GM12872 (cell line): ENCODE results near the gene ATP8B4.

ENCODE experiments used
- TF ChIP-seq, protein P1 (sequence below): IDR thresholded peaks from 3 replicates; pipeline ENCODE4 v1.5.1; 2011; ENCODE audit warnings: low read depth, mild to moderate bottlenecking, low read length, moderate library complexity; ENCODE audit not compliant: insufficient read depth

ATP8B4 gene

DNA sequence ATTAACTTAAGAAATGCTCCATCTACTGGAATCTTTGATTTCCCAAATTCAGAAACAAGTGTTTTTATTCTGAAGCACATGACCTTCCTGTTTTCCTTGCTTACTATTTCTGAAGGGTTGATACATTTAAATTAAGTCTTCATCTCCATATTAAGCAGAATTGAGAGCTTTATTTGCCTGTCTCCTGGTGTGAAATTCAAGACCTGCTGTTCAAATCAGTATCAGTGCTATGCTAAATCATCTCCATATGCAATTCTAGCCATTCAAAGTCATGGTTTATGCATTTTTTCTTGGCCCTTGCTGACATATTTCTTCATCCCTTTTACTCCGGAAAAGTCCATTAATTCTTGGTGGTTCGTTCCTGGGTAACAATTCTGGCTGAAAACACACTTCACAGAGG, 195.4 kb downstream of the ATP8B4 start:
- TF ChIP-seq, protein P1, sequence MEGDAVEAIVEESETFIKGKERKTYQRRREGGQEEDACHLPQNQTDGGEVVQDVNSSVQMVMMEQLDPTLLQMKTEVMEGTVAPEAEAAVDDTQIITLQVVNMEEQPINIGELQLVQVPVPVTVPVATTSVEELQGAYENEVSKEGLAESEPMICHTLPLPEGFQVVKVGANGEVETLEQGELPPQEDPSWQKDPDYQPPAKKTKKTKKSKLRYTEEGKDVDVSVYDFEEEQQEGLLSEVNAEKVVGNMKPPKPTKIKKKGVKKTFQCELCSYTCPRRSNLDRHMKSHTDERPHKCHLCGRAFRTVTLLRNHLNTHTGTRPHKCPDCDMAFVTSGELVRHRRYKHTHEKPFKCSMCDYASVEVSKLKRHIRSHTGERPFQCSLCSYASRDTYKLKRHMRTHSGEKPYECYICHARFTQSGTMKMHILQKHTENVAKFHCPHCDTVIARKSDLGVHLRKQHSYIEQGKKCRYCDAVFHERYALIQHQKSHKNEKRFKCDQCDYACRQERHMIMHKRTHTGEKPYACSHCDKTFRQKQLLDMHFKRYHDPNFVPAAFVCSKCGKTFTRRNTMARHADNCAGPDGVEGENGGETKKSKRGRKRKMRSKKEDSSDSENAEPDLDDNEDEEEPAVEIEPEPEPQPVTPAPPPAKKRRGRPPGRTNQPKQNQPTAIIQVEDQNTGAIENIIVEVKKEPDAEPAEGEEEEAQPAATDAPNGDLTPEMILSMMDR = no peak

DNA sequence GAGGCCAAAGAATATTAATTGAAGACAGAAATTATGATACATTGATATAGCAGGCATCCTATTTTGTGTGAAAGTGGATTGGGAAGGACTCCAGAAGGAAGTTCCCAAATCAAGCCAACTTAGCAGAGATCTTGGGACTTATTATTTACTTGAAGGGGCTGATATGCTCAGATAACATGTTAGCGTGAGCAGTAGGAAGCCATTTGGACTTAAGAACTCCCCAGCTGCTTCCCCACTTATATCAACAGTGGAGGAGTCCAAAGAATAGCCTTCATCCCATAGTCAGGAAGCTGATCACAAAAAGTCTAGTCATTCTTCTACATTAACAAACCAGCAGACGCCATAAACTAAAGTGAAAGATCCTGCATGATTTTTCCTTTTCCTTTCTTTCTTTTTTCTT, 200.0 kb downstream of the ATP8B4 start:
- TF ChIP-seq, protein P1 = no peak

DNA sequence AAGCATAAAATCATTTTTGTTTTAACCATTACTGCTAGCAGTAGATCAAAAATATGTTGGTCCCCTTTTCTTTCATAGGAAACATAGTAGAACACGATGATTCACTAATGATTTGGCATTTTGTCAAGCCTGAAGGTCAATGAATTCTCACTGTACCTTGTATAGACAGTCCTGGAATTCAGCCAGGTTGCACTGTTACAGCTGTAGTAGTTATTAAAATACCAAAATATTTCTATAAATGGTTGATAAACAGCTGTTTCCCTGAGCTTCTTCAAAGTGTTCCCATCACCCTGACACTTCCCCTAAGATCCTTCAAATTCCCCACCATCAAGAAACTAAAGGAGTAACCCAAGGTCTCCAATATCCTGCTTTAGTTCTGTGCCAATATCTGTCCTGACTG, 200.9 kb downstream of the ATP8B4 start:
- TF ChIP-seq, protein P1 = no peak

DNA sequence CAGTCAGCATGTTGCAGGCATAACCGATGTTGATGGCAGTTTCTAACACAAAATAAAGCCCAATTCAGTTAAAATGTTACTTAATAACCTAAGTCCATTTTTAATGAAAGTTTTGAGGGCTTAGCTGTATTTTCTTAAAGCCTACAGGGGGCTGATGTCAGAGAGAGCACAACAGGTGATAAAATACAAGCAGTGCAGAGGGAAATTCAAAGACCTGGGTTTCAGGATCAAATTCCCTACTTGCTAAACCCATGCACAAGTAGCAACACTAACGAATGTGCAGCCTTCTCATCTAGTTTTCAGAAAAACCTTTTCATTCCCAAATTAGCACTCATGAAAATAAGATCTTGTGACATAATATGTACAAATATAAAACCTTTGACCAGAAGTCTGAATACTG, 202.0 kb downstream of the ATP8B4 start:
- TF ChIP-seq, protein P1 = no peak

DNA sequence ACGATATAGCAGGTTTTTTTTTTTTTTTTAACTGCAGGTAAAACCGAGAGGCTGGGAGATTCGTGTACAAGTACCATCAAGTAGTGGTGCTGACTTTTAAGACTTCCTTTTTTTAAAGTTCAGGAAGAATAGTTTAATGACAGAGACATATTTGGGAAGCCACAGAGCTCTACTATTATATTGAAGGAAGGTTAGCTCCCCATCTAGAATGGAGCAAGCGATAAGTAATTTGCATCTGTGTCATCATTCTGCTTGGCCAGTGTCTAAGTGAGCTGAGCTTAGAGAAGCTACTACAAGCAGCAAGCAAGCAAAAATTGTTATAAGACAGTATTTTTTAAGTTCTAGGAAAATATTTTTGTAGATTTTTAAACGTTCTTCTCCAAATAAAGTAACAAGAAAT, 203.2 kb downstream of the ATP8B4 start:
- TF ChIP-seq, protein P1 = no peak

DNA sequence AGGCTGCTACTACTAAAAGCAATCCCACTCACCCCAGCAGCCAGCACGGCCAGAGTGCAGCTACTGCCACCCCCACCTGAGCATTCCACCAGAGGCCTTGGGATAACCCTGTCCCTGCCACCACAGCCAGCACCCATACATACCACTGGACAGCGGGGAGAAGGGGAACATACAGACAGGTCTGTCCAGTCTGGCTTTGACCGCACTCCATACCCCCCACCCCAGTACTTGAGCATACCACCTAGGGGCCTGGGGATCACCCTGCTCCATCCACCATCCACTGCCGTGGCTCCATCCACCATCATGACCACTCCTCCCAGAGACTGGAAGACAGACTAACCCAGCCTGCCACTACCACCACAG, 210.1 kb downstream of the ATP8B4 start:
- TF ChIP-seq, protein P1 = no peak

DNA sequence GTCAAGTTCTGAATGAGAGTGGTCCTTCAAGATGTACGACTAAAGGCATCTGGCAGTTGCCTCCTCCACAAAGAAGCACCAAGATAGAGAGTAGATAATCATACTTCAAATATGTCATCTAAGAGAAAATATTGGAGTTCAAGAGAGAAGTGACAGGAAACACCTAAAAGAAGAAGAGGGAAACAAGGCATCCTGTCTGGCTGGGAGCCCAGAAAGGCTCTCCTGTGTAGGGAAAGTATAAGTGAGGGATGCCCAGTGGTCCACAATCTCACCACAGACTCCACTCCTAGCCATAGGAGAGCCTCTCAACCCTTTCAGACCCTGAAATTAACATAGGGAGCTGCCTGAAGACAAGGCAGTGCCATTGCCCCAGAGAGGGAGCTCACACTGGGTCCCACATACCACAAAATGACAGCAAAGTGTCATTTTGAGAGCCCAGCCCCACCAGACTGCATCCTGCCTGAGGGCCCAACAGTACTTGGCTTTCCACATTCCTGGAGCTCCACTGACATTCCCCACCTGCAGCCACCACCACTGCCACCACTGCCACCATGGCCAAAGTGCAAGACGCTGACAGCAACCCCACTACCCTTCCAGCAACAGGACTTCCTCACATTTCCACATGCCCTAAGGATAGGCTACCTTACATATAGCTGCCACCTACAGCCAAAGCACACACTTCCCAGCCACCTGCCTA, 210.6 kb downstream of the ATP8B4 start:
- TF ChIP-seq, protein P1 = no peak

DNA sequence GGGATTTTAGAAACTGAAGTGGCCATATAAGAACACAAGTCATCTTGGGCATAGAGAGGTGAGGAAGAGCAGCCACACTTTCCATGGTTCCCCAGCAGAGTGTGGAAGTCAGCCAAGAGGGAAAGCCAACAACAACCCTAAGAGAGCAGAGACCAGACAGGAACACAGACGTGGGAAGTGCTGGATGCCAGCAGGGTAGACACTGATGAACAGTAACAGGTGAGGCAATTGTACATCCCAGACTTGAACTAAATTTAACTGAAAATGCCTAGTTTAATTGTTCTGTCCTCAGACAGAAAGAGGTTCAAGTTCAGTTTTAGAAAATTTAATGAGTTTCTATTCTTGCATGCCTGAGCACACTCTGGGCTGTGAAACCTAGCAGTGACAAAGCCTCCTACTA, 212.1 kb downstream of the ATP8B4 start:
- TF ChIP-seq, protein P1 = no peak
